ENCODE measurements around the gene TMEM245.

GRCh38 chr9:109068764-109069163 is 51.0 kb downstream of the TMEM245 start:
- TF ChIP-seq CTCF (conservative IDR thresholded peaks at IDR 0.05; ENCODE audit: low read length) (no peak), EZH2phosphoT487 (IDR thresholded peaks at IDR 0.05; ENCODE audit: borderline replicate concordance, low read depth, low read length) (no peak)

Measured in OCI-LY7 (cell line).